A673 (cell line): ENCODE results near the gene RRAS.

ENCODE experiments used
- EZH2 ChIP-seq: fragments of 200-600 bp; sonication (generic); IDR thresholded peaks from 2 replicates; pipeline ENCODE4 v1.6.1; 2017; ENCODE audit warnings: borderline replicate concordance, low read depth, mild to moderate bottlenecking, mixed read lengths, antibody characterized with exemption, low read length; ENCODE audit not compliant: poor library complexity, severe bottlenecking
- TF ChIP-seq, protein P1 (sequence below): fragments of 300-800, 200-600 bp; sonication (generic); conservative IDR thresholded peaks from 2 replicates; pipeline ENCODE4 v1.5.1; 2017; ENCODE audit warnings: low read depth, mild to moderate bottlenecking, antibody characterized with exemption, low read length, moderate library complexity, mixed read lengths

DNA sequence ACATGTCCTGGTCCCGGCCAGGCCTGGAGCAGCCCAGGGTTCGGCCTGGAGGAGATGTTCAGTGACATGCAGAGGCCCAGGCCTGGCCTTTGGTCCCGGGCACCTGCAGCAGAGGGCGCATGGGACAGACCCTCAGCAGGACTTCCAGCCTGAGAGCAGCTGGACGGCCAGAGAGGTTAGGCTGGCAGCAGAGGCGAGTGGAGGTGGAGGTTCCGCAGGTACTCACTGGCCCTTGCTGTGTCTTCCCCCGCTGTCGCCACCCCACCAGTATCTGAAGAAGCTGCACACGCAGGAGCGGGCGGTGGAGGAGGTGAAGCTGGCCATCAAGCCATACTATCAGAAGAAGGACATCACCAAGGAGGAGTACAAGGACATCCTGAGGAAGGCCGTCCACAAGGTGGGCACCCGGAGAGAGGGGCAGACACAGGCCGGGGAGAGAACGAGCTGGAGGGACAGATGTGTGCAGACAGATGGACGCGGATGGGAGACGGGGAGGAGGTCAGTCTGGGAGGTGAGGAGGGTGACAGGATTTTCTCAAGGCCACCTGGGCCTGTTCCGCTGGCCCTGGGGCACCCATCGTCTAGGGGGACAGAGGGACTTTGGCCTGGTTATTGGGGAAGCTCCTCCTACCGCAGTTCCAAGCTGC, 17.7 kb upstream of the RRAS start:
- TF ChIP-seq EZH2: no peak
- TF ChIP-seq, protein P1, sequence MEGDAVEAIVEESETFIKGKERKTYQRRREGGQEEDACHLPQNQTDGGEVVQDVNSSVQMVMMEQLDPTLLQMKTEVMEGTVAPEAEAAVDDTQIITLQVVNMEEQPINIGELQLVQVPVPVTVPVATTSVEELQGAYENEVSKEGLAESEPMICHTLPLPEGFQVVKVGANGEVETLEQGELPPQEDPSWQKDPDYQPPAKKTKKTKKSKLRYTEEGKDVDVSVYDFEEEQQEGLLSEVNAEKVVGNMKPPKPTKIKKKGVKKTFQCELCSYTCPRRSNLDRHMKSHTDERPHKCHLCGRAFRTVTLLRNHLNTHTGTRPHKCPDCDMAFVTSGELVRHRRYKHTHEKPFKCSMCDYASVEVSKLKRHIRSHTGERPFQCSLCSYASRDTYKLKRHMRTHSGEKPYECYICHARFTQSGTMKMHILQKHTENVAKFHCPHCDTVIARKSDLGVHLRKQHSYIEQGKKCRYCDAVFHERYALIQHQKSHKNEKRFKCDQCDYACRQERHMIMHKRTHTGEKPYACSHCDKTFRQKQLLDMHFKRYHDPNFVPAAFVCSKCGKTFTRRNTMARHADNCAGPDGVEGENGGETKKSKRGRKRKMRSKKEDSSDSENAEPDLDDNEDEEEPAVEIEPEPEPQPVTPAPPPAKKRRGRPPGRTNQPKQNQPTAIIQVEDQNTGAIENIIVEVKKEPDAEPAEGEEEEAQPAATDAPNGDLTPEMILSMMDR: no peak
